Calu3 (cell line): ENCODE measurements around the gene MRPL1. TPM values are rescaled to one million over a fixed set of nuclear protein-coding genes. Genes with fewer than 3 reads are reported as not detected.
"Not testable (repeated sequence)": the region's sequence is repeated elsewhere in the genome, so short reads cannot be mapped to it uniquely, and the experiment has no call there.

Experiments used
- BruUV-seq: library from RNA; stranded (reverse); fragments of 400-500 nt; replicated peaks from 2 replicates; lab custom pipeline; 2021; lab: Mats Ljungman, UMichigan
- CTCF ChIA-PET: fragments of 300-600 bp; sonication (Branson Sonifier 250); formaldehyde crosslinking; loops from one replicate; lab custom pipeline; 2022; ENCODE audit warnings: antibody characterized with exemption; lab: Charles Lee
- DNase-seq: peaks from one replicate; pipeline ENCODE4 v3.0.0; 2022
- H3K27ac Mint-ChIP-seq: one replicate; pipeline ENCODE4 v1.8.0; 2022; ENCODE audit warnings: mixed read lengths; ENCODE audit not compliant: unreplicated experiment
- H3K27me3 Mint-ChIP-seq: one replicate; pipeline ENCODE4 v1.8.0; 2022; ENCODE audit warnings: mixed read lengths; ENCODE audit not compliant: unreplicated experiment
- H3K36me3 Mint-ChIP-seq: one replicate; pipeline ENCODE4 v1.8.0; 2022; ENCODE audit warnings: mild to moderate bottlenecking, moderate library complexity, mixed read lengths; ENCODE audit not compliant: insufficient read depth, unreplicated experiment
- H3K4me1 Mint-ChIP-seq: one replicate; pipeline ENCODE4 v1.8.0; 2022; ENCODE audit warnings: mild to moderate bottlenecking, low read depth, mixed read lengths; ENCODE audit not compliant: unreplicated experiment
- H3K4me3 Mint-ChIP-seq: one replicate; pipeline ENCODE4 v1.8.0; 2022; ENCODE audit warnings: mild to moderate bottlenecking, low read depth, moderate library complexity, mixed read lengths; ENCODE audit not compliant: unreplicated experiment
- H3K9me3 Mint-ChIP-seq: one replicate; pipeline ENCODE4 v1.8.0; 2022; ENCODE audit warnings: low read depth, mixed read lengths; ENCODE audit not compliant: unreplicated experiment
- intact Hi-C: fragments of 100-400 bp; cut with micrococcal nuclease; formaldehyde crosslinking; loops from one replicate; pipeline ENCODE4 v1.10.0; 2022; ENCODE audit not compliant: unreplicated experiment
- total RNA-seq: library from RNA; stranded (reverse); gene quantifications from 2 replicates; pipeline ENCODE4 v1.2.3, GENCODE V29; 2022
- TF ChIP-seq, protein P1 (sequence below): fragments of 200-600 bp; IDR thresholded peaks from one replicate; pipeline ENCODE4 v1.8.0; 2022; ENCODE audit warnings: antibody characterized with exemption; ENCODE audit not compliant: unreplicated experiment

The MRPL1 gene
- total RNA-seq, 1 experiment from 2014 or later = 29.3 TPM

GRCh38 chr4:77963004-77963403, 100.4 kb downstream of the MRPL1 start:
- no peak for DNase-seq
- no peaks in the 10 kb centered on the region for H3K36me3 Mint-ChIP-seq
- no peak overlapping the region for H3K27ac Mint-ChIP-seq
- CTCF ChIA-PET = no interaction called here
- intact Hi-C loops = no loop called here
- BruUV-seq = no TSS peak
- TF ChIP-seq, protein P1, sequence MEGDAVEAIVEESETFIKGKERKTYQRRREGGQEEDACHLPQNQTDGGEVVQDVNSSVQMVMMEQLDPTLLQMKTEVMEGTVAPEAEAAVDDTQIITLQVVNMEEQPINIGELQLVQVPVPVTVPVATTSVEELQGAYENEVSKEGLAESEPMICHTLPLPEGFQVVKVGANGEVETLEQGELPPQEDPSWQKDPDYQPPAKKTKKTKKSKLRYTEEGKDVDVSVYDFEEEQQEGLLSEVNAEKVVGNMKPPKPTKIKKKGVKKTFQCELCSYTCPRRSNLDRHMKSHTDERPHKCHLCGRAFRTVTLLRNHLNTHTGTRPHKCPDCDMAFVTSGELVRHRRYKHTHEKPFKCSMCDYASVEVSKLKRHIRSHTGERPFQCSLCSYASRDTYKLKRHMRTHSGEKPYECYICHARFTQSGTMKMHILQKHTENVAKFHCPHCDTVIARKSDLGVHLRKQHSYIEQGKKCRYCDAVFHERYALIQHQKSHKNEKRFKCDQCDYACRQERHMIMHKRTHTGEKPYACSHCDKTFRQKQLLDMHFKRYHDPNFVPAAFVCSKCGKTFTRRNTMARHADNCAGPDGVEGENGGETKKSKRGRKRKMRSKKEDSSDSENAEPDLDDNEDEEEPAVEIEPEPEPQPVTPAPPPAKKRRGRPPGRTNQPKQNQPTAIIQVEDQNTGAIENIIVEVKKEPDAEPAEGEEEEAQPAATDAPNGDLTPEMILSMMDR = no peak
- no peaks in the 10 kb centered on the region for H3K27me3 Mint-ChIP-seq
- H3K4me3 Mint-ChIP-seq = no peak overlapping the region
- no peaks in the 10 kb centered on the region for H3K4me1 Mint-ChIP-seq
- H3K9me3 Mint-ChIP-seq = no peaks in the 10 kb centered on the region

DNA sequence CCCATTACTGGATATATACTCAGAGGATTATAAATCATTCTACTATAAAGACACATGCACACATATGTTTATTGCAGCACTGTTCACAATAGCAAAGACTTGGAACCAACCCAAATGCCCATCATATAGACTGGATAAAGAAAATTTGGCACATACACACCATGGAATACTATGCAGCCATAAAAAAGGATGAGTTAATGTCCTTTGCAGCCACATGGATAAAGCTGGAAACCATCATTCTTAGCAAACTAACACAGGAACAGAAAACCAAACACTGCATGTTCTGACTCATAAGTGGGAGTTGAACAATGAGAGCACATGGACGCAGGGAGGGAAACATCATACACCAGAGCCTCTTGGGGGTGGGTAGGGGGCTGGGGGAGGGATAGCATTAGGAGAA, 111.0 kb downstream of the MRPL1 start:
- intact Hi-C loops, CTCF ChIA-PET, H3K4me1 Mint-ChIP-seq, H3K27ac Mint-ChIP-seq, H3K27me3 Mint-ChIP-seq, DNase-seq, H3K9me3 Mint-ChIP-seq, H3K36me3 Mint-ChIP-seq, BruUV-seq, H3K4me3 Mint-ChIP-seq: not testable (repeated sequence)

DNA sequence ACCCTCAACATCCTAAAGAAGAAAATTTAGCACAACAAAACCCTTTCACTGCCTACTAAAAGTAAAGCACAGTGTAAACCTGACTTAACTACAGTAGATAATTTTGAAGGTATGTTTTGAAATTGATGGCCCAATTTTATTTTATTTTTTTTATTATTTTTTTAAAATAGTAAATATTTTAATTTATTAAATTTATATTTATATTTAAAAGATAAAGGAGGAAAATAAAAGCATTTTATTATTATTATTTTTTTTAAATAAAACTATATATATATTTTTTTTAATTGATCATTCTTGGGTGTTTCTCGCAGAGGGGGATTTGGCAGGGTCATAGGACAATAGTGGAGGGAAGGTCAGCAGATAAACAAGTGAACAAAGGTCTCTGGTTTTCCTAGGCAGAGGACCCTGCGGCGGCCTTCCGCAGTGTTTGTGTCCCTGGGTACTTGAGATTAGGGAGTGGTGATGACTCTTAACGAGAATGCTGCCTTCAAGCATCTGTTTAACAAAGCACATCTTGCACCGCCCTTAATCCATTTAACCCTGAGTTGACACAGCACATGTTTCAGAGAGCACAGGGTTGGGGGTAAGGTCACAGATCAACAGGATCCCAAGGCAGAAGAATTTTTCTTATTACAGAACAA, 120.4 kb downstream of the MRPL1 start:
- DNase-seq, H3K36me3 Mint-ChIP-seq, CTCF ChIA-PET, H3K27me3 Mint-ChIP-seq, H3K9me3 Mint-ChIP-seq, intact Hi-C loops, H3K4me3 Mint-ChIP-seq, BruUV-seq, H3K27ac Mint-ChIP-seq, H3K4me1 Mint-ChIP-seq: not testable (repeated sequence)

- H3K4me1 Mint-ChIP-seq, H3K27ac Mint-ChIP-seq, H3K9me3 Mint-ChIP-seq, H3K4me3 Mint-ChIP-seq, intact Hi-C loops, DNase-seq, CTCF ChIA-PET, H3K36me3 Mint-ChIP-seq, BruUV-seq, H3K27me3 Mint-ChIP-seq: not testable (repeated sequence)
Measured at GRCh38 chr4:77983612-77984311, 121.1 kb downstream of the MRPL1 start.

- Mint-ChIP-seq H3K27ac (no peak overlapping the region), H3K36me3 (no peaks in the 10 kb centered on the region), H3K27me3 (no peaks in the 10 kb centered on the region), H3K4me3 (no peak overlapping the region), H3K9me3 (no peaks in the 10 kb centered on the region), H3K4me1 (peaks cover 13% of the 10 kb centered on the region)
- BruUV-seq = no TSS peak
- no peak for DNase-seq
- TF ChIP-seq, protein P1 = no peak
- intact Hi-C loops = loop anchor here (10.0 kb wide), 1 partner anchor 525 kb away; no protein-coding TSS in a partner anchor
- CTCF ChIA-PET = interaction anchor here (0.9 kb wide), 1 partner anchor 410 kb away, joined by 3 read pairs; no protein-coding TSS in a partner anchor
Measured at GRCh38 chr4:77989968-77990367, 127.3 kb downstream of the MRPL1 start.
